8988T (cell line): ENCODE measurements around the gene RAB6B.

Source experiments
- DNase-seq: peaks from one replicate; pipeline ENCODE4 v3.0.0; 2011

RAB6B gene

DNA sequence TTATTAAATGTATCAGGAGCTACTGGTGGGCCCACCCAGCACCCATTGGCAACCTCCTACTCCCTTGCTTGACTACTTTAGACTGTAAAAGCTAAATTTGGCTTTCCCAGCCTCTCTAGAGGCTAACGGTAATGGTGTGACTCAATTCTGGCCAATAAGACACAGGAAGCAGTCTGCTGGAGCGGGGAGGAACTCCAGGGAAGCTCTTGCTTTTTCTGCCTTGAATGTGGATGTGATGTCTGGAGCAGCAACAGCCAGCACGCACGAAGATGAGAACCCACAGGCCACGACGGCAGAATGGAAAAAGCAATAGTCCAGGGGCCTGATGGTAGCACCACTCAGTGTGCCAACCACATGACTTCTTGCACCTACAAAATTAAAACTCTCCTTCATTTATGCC, 39.9 kb downstream of the RAB6B start:
- DNase-seq, result no peak

- DNase-seq, result no peak
Measured at GRCh38 chr3:133855002-133855370, 40.7 kb downstream of the RAB6B start.

GRCh38 chr3:133854264-133855001, 41.2 kb downstream of the RAB6B start:
- DNase-seq, result no peak

DNA sequence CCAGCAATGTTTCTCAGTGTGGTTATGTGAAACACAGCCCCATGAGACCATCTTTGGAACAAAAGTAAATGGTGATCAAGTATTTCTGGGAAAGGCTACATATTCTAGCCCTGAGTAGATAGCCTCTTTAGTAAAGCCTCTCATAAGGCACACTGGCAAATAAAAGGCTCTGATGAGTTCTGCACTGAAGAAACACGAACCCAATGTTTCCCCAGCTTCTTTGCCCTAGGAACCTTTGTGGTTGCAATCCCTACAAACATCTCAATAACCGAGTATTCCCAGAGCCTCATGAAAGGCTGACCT, 41.8 kb downstream of the RAB6B start:
- no peak for DNase-seq

GRCh38 chr3:133853063-133853924, 42.4 kb downstream of the RAB6B start:
- DNase-seq, result no peak

DNA sequence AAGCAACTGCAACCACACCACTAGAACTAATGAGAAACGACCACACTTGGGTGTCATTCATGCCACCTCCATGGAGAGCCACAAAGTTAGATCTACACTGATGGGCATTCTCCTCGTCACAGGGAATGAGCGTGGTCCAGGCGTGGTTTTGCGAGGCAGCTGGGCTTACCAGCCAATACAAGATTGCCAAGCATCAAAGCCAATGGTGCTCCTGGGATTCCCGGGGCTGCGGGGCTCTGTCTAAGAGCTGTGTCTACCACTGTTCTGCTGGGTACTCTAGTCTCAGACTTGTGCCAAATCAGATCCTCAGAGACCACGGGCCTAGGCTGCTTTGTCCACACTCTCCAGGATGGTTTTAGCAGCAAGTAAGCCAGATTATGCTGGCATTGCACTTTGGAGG, 43.8 kb downstream of the RAB6B start:
- no peak for DNase-seq

DNA sequence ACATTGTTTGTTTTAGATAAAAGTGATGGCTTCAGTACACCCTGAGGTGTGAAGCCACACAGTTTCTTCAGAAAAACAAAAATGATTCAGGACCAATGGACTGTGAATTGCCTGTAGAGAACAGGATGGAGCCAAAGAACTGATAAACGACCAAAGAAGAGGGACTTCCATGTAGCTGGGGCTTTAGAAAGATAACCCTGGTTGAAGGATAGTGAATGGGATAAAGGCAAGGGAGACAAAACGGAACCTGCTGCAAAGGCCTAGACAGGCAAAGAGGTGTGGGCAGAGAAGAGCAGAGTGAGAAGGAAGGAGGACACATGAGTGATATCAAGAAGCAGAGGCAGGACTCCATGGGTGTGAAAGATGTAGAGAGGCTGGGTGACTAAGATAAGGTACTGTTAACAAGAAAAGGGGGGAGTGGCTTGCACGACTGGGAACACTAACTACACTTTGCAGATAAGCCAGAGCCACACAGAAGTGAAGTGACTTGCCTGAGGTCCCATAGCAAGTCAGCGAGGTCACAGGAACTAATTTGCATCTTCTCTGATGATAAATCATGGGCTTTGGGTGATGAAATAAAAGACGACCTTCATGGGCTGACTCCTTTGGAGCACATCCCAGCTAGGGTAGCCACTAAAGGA, 44.3 kb downstream of the RAB6B start:
- DNase-seq, result no peak

- DNase-seq, result no peak
Measured at GRCh38 chr3:133850034-133850433, 45.6 kb downstream of the RAB6B start.

GRCh38 chr3:133849346-133849745, 46.3 kb downstream of the RAB6B start:
- DNase-seq, result no peak

GRCh38 chr3:133845127-133845526, 50.6 kb downstream of the RAB6B start:
- DNase-seq, result no peak

DNA sequence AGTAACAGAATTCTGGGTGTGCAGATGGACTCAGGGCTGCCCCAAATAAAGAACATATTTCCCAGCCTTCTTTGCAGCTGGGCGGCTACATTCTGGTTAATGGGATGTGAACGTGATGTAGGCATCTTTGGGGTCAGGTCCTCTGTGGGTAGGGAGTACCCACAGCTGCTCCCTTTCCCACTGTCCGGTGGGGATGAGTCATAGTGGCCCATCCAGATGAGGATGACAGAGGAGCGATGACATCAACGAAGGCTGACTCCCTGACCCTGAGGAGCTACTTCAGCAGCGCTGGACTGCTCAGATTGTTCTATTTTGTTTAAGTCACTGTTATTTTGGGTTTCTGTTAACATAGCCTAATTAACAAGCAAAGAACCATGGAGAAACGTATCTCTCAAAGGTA, 52.0 kb downstream of the RAB6B start:
- DNase-seq, result no peak

DNA sequence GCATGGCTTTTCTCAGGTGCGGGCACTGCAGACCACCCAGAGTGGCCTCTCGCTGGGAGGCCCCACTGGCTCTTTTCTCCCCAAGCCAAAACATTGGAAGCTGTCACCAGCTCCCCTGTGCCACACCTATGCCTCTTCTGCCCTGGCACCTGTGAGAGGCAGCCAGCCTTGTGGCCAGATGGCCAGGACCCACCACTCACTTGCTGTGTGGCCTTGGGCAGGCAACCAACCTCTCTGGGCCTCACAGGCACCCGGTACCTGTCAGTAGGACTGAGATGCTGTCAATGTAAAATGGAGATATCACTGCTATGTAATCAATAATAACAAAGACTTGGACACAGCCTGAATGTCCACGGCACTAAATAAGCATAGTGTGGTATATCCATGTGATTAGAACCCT, 53.5 kb downstream of the RAB6B start:
- DNase-seq, result no peak

DNA sequence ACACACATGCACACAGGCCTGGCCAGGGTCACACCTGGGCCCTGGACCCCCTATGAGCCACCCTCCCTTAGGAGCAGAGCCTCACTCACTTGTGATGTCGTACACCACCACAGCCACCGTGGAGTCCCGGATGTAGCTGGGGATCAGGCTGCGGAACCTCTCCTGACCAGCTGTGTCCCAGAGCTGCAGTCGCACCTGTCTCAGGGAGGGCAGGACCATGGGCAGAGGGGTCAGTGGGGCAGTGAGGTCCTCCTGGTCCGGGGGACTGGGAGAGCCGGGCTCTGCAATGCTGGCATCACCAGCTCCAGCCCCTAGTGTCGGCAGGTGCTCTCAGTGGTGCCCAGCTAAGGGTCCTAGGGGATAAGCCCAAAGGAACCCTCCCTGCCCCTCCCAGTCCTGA, 54.5 kb downstream of the RAB6B start:
- DNase-seq, result no peak

DNA sequence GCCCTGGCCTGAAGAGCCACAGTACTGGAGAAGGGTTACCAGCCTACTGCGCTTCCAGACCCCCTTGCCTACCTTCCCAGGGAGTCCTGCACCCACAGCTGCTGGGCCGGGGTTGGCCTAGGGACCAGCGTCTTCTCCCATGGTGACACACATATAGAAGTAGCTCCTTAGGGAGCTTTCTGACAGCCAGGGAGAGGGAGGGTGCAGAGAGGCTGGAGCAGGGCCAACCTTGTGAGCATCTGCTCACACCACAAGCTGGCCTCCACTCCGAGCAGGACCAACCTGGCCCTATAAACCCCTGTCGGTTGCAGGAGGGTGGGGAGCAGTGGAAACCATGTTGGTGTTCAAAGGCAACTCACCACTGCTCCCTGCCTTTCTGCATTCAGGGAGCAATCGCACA, 54.9 kb downstream of the RAB6B start:
- DNase-seq, result no peak

- DNase-seq, result no peak
Measured at GRCh38 chr3:133840055-133840737, 55.5 kb downstream of the RAB6B start.

DNA sequence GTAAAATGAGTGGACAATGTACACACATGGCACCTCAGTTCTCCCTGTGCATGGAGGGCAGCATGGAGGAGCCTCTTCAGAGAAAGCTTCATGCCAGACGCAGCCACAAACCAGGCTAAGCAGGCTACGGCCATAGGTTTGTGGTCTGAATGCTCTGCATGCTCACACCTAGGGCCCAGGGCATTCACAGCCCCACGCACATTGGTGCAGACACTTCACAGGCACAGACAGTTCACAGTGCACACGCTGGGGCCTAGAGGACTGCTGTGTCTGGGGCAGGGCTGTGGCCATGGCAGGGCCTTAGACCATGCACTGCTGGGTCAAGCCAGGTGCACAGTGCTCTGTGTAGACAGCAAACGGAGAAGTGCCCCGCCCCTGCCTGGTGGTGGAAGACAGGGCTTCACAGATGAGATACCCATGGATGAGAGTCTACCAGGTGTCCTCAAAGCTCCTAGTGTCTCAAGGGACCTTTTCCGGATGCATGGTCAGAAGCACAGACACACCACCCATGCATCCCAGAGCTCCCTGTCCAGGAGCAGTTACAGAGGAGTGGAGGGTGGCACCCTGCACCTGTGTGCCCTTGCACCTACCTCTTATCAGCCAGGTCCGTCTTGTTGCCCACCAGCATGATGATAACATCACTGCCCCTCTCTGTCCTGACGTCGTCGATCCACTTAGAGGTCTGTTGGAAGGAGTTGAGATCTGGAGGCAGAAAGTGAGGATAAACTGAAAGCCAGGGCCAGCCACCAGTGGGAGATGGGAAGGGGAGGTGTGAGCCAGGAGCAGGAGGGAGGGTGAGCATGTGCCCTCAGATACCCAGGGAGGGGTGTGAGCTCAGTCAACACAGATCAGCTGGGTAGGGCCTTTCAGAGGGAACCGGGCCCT, 56.5 kb downstream of the RAB6B start:
- DNase-seq, result no peak

DNA sequence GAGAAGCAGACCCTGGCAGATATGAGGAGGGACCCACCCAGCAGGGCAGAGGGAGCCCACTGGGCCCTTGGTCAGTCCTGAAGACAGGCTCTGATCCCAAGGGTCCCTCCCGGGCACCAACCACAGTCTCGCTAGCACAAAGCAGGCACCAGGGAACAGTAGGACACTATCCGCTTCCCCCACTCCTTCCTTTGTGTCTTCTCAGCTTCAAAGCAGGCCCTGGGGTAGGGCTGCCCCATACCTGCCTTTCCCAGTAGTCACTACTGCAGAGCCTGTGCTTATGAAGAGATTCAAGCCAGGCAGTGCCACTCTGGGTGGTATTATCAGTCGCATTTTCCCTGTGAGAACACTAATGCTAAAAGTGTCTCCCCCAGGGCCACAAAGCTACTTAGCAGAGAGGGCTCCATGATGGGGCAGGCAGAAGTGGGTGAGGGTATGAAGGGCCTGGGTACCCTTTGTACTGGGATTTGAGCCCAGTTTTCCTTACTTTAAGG, 57.3 kb downstream of the RAB6B start:
- DNase-seq, result no peak

- DNase-seq, result no peak
Measured at GRCh38 chr3:133837487-133838295, 58.0 kb downstream of the RAB6B start.

GRCh38 chr3:133836497-133837158, 59.1 kb downstream of the RAB6B start:
- DNase-seq, result no peak

DNA sequence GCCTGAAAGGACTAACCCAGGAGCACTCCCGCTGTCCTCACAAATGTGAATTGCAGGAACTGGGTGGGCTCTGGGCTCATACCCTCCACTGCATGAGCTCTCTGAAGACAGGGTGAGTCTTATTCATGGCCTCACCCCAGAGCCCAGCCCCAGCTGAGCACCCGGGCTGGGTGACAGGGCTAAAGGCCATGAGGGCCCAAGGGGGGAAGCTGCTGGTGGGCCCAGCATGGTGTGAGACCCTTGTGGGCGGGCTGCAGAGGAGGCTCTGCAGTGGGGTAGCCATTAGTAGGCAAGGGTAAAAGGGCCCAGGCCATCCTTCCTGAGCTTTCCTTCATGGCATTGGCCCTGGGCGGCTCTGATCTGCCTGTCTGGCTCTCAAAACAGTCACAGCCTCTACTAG, 59.7 kb downstream of the RAB6B start:
- DNase-seq, result no peak

GRCh38 chr3:133835418-133835743, 60.3 kb downstream of the RAB6B start:
- DNase-seq, result no peak
